Measurements from ENCODE around the gene CDH6.

DNA sequence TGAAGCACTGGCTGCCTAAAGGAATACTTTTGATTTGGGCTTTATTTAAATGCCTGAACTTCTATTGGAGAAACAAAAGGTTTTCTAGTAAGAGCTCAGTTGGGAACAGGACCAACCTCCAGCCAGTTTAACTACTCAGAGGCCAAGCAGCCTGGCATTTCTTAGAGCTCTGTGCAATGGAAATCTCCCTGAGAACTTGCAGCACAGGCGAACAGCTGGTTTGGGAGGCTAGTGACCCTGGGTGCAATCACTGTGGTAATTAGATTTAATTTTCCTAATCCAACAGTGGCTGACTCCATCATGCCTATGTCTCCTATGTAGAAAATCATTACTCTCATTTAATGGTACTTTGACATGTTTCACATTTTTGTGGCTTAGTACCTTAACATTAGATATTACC is 1.0 kb upstream of the CDH6 start:
- TF ChIP-seq, protein P1, sequence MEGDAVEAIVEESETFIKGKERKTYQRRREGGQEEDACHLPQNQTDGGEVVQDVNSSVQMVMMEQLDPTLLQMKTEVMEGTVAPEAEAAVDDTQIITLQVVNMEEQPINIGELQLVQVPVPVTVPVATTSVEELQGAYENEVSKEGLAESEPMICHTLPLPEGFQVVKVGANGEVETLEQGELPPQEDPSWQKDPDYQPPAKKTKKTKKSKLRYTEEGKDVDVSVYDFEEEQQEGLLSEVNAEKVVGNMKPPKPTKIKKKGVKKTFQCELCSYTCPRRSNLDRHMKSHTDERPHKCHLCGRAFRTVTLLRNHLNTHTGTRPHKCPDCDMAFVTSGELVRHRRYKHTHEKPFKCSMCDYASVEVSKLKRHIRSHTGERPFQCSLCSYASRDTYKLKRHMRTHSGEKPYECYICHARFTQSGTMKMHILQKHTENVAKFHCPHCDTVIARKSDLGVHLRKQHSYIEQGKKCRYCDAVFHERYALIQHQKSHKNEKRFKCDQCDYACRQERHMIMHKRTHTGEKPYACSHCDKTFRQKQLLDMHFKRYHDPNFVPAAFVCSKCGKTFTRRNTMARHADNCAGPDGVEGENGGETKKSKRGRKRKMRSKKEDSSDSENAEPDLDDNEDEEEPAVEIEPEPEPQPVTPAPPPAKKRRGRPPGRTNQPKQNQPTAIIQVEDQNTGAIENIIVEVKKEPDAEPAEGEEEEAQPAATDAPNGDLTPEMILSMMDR (IDR thresholded peaks at IDR 0.05 in 4 of 5, conservative IDR thresholded peaks at IDR 0.05 in 1 of 5), result no peak
- TF ChIP-seq POLR2A (IDR thresholded peaks at IDR 0.05), result no peak
